ENCODE data around the gene PDXK.

Gene PDXK

GRCh38 chr21:43723648-43724047, 4.7 kb downstream of the PDXK start:
- DNase-seq (ENCODE audit: low spot score): no peak

DNA sequence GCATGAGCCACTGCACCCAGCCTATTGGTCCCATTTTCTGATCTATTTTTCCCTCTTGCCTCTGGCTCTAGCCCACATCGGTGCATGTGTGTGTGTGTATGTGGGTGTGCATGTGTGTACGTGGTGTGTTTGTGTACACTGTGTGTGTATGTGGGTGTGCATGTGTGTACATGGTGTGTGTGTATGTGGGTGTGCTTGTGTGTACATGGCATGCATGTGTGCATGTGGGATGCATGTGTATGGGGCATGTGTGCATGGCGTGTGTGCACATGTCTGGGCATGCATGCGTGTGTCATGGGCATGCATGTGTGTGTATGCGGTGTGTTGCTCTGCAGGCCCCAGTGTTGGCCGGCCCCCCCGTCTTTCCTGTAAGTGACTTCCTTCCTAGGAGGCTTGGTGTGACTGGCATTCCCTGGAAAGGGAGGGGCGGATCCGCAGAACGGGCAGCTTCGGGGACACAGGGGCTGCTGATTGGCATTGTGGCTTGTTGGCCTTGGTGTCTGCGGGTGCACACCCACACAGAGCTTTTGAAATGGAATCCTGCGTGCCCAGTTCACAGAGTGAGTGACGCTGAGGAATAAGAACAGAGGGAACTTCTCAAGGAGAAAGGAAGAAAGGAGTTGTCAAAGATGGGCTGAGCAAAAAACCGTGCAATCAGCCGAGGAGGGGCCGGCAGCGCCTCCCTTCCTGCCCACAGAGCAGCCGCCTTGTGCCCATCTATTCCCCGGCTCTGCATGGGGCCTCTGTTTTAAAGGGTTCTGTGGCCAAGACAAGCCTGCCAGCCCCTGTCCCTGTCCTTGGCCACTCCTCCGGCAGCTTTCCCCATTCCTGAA, 8.0 kb downstream of the PDXK start:
- DNase-seq (ENCODE audit: low spot score): no peak

DNA sequence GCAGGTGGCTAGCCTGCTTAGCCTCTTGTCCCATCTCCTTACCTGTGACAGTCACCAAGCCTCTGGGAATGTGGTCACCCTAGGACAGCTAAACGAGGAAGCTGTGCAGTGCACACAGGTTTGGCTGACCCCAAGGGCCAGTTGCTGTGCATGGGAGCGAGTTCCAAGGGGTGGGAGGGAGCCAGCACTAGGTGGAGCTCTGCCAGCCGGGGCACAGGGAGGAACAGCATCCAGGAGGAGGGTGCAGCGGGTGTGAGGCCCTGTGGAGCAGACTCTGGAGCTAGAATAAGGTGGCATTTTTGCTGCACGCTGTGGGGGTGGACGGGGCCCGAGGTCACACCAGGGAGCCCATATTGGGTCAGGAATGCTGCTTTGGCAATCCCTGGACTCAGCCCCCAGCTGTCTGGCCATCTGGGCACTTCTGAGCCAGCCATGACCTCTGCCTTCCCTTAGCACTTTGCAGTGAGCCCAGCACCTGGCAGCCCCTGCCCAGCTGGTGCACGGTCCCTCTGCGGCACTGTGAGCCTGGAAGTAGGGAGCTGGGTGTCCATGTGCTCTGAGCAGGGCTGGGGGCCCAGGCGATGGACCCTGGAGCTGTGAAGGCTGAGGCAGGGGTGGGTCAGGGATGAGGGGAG, 8.7 kb downstream of the PDXK start:
- DNase-seq (ENCODE audit: low spot score): no peak

DNA sequence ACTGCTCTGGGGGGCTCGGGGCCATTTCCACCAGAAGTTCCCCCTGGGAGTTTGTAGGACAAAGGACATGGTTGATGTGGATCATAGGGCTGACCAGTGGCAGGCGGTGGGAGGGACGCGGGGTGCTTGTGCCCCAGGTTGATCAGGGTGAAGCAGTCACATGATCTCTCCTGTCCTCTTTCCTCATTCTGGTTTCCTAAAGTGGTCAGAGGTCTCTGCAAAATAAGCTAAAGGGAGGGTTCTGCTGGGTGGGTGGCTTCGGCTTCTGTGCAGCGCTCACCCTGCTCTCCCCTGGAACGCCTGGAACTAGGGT, 9.2 kb downstream of the PDXK start:
- no peak for DNase-seq (ENCODE audit: low spot score)

- peak; percentile 65 for DNase-seq (ENCODE audit: low spot score)
These were observed 9.8 kb downstream of the PDXK start for GRCh38 chr21:43728467-43729390.

DNA sequence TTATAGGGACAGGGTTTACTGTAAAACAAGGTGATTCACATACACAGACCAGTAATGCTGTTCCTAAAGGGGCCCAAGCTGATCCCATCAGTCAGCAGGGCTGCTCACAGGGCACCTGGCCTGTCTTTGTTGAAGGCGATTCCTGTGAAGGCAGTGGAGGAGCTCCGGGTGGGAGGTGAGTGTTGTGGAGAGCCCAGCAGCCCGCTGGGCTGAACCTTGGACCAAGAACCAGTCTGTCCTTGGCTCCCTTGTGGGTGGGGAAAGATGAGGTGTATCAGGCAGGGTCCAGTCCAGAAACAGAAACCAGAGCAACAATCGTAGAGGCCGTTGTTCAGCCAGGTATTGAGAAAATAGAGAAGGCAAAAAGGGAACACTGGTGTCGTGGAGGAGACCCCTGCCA, 12.5 kb downstream of the PDXK start:
- no peak for DNase-seq (ENCODE audit: low spot score)

DNA sequence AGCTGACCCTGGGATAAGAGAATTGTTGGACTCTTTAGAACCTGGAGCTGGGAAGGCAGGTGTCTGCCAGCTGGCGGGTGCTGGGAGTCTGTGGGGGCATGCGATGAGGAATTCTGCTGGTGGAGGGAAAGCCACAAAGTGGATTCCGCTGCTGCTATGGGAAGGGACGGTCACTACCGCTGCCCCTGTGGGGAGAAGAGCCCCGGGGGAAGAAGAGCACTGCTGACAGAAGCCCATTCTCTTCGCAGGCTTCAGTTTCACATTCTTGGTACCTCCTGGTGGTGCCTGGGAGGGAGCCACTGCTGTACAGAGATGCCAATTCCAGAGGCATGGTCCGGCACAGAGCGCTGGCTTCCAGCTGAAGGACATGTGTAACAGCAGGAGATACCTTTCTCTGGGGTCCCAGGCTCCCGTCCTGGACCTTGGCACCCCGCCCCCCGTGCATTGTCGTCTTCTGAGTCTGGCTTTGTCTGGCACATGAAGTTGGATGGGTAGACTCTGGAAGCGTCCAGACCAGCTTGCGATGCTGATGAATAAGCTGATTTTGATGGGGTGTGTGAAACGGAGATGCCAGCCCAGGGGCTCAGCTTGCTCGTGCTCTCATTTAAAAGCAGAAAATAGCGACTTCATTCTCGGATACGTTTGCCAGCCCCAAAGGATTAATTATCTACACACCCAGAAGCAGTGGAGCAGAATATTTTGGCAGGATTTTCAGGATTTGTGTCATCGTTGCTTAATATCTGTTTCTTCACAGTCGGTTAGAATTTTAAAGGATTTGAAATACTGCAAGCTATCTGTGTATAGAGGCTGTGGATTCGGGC, 13.2 kb downstream of the PDXK start:
- DNase-seq (ENCODE audit: low spot score): no peak

DNA sequence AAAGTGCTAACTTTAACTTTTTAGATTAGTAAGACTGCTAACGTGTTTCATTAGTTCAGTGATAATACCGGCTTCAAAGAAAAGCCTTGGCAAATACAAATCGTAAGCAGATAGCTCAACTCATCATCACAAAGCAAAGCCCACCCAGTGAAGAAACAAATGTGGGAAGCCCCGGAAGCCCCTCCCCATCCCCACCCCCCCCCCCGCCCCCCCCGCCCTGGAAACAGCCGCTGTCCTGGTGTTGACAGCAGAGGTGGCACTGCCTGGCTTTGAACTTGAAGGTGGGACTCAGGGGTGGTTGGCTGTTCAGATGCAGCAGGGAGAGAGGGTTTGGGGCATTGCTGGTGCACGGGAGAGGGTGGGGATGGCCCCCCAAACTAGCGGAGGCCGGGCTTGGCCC, 14.1 kb downstream of the PDXK start:
- no peak for DNase-seq (ENCODE audit: low spot score)

- no peak for DNase-seq (ENCODE audit: low spot score)
These were observed 14.7 kb downstream of the PDXK start for GRCh38 chr21:43733529-43734071.

DNA sequence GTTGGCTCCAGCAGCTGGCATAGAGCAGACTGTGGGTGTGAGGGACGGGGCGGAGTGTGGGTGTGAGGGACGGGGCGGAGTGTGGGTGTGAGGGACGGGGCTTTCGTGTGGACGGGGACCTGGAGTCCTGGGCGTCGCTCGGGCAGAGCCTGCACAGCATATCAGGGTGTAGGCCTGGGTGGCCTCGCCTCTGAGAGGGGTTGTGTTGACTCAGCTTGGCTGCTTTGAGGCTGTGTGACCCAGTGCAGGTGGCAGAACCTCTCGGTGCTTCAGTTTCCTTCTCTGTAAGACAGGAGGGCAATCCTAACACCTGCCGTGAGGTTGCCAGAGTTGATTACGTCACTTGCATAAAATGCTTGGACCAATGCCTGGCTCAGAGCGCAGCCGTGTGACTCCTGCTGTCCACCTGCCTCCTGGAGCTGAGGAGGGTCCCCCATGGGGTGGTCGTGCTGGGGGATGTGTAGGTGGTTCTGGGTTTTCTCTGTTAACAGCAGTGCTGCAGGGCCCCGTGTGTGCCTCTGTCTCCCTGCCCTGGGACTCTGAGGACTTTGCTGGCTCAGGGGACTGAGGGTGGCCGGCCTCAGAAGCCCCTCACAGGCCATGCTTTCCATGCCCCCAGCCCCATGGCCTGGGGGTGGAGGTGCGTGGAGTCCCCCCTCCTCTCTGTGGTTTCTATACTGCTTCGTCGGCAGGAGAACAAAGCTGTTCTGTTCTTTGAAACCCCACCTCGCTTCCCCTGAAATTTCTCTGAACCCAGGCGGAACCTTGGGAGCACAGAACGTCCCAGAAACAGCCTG, 15.4 kb downstream of the PDXK start:
- no peak for DNase-seq (ENCODE audit: low spot score)

DNA sequence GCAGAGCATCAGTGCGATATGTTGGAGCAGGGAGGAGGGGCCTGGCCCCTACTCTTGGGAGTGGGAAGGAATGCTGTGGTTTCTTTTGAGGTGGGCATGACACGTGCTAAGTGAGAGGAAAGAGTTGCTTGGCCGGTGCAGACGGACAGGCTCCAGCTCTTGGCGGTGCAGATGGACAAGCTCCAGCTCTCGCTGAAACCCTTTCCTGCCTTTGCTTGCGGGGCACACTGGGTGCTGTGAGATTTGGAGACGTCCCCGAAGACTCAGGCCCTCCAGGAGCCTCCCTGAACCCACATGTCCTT, 15.9 kb downstream of the PDXK start:
- DNase-seq (ENCODE audit: low spot score): no peak

- DNase-seq (ENCODE audit: low spot score): no peak
These were observed 16.5 kb downstream of the PDXK start for GRCh38 chr21:43735236-43736091.

DNA sequence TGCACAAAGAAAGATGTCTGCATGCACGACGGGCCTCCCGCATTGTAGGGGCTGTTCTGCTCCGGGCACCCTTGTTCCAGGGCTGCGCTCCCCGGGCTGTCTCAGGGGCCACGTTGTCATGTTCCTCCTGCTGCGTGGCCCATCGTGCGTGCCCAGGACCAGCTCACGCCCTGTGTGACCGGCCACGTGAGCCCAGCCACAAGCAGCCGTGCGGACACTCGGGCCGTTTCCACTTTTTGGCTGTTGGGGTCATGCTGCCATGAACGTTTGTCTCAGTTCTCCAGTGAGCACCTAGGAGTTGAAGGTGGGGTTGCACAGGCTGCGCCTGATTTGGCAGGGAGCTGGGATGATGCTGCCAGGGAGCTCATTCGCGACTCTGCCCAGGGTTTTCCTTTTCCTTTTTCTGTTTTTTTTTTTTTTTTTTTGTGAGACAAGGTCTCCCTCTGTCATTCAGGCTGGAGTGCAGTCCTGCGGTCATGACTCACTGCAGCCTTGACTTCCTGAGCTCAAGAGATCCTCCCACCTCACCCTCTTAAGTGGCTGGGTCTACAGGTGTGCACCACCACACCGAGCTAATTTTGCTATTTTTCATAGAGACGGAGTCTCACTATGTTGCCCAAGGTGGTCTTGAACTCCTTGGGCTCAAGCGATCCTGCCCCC, 17.4 kb downstream of the PDXK start:
- DNase-seq (ENCODE audit: low spot score): no peak

- DNase-seq (ENCODE audit: low spot score): no peak
These were observed 18.4 kb downstream of the PDXK start for GRCh38 chr21:43737158-43737950.

DNA sequence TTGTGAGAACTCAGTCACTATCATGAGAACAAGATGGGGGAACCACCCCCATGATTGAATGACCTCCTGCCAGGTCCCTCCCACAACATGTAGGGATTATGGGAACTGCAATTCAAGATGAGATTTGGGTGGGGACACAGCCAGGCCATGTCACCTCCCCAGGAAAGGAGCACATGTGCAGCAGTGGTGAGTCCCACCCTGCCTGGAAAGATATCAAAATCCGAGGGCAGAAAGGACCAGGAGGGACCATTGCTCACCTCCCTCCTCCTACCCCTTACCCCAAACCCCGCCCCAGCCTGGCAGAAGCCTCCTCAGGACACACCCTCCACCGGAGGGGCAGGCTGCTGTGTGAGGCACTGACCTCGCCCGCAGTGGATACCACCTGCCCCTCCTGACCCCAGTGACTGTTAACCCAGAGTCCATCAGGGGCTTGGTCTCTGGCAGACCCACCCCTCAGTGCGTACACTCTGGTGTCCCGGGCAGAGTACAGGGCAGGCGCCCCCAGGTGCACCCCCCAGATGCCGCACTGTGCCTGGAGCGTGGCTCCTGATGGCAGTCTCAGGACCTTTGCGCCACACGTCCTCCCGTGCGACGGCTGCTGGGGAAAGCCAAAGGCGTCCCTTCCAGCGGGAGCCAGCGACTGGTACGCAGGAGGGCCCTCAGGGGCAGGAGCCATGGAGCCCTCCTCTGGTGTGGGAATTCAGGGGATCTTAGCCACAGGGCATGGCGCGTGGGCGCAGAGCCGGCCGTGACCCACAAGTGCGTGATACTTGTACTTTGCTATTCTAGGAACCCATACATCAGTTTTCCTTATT, 20.9 kb downstream of the PDXK start:
- no peak for DNase-seq (ENCODE audit: low spot score)

DNA sequence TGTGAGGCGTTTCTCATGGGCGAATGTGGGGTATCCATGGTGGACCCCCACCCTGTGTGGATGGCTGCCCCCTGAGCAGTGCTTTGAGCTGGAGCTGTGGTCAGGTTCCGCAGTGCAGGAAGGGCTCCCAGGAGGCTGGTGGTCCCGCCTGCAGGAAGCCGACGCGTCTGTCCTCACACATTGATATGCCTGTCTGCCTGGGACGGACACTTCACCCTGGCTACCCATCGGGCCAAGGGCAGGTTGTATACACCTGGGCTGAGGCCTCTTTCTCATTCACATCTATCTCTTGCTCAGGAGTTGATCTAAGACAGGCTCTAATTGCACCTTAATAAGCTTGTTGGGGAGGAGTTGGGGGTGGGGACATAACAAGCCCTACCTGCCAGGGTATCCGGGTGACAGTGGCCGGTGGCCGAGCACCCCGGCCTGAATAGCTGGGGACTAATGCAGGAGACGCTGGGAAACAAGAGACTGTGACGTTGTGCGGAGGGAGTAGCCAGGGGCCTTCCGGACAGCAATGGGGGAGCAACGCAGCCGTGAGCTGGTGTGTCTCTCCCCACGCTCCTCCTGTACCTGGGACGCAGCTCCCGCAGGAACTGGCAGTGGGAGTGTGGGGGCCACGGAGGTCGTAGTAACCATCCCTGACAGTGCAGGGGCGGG, 21.7 kb downstream of the PDXK start:
- DNase-seq (ENCODE audit: low spot score): no peak

DNA sequence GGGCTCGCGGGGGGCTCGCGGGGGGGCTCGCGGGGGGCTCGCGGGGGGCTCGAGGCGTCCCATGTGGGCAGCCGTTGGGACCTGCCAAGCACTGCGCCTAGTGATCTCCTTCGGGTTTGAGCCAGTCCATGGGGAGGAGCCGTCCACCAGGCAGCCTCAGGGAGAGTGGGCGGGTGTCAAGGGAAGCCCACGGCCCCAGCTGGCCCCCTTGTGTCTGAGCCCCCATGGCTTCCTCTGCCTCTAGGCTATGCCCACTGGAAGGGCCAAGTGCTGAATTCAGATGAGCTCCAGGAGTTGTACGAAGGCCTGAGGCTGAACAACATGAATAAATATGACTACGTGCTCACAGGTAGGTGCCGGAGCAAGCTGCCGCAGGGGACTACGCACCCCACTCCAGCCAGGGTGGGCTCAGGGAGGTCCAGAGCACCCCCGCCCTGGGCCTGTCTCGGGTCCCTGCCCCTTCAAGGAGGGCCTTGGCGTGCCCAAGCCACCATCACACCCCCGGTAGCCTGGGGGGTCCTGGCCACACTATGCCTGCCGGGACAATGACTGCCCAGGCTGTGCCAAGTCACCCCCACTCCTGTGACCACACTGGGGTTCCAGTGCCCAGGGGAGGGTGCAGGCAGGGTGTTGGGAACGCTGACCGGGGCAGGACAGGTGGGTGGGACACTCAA, 22.6 kb downstream of the PDXK start:
- DNase-seq (ENCODE audit: low spot score): no peak
